GM23338 (cell line): ENCODE data around the gene CYP26B1. TPM values are rescaled to one million over a fixed set of nuclear protein-coding genes. Genes with fewer than 3 reads are reported as not detected.

Experiments
- ATAC-seq: fragments of 200-7000 bp; cut with Tn5 transposase; 3 replicates; pipeline ENCODE4 v1.9.1; 2020
- DNase-seq: peaks from one replicate; pipeline ENCODE4 v3.0.0-alpha.2; 2015; ENCODE audit warnings: low spot score
- H2AFZ ChIP-seq: fragments of 200-600 bp; sonication (generic); 2 replicates; pipeline ENCODE4 v1.8.0; 2016; ENCODE audit warnings: antibody characterized with exemption, mild to moderate bottlenecking, moderate library complexity
- H3F3A ChIP-seq: fragments of 200-600 bp; sonication (generic); replicated peaks from 2 replicates; pipeline ENCODE4 v1.8.0; 2017; ENCODE audit warnings: antibody characterized with exemption, mixed run types, low read depth
- H3K27ac ChIP-seq: fragments of 200-600 bp; sonication (generic); 2 replicates; pipeline ENCODE4 v1.6.1; 2016; ENCODE audit warnings: low read depth
- H3K27me3 ChIP-seq: fragments of 200-600 bp; sonication (generic); 2 replicates; pipeline ENCODE4 v1.8.0; 2016; ENCODE audit warnings: mild to moderate bottlenecking, mixed run types, moderate library complexity; ENCODE audit not compliant: insufficient read depth
- H3K36me3 ChIP-seq: fragments of 200-600 bp; sonication (generic); 2 replicates; pipeline ENCODE4 v1.8.0; 2016; ENCODE audit warnings: mild to moderate bottlenecking; ENCODE audit not compliant: insufficient read depth
- H3K4me1 ChIP-seq: fragments of 200-600 bp; sonication (generic); 2 replicates; pipeline ENCODE4 v1.8.0; 2016; ENCODE audit warnings: mild to moderate bottlenecking, moderate library complexity; ENCODE audit not compliant: insufficient read depth
- H3K4me2 ChIP-seq: fragments of 200-600 bp; sonication (generic); 2 replicates; pipeline ENCODE4 v1.7.1; 2017; ENCODE audit warnings: mixed run types
- H3K4me3 ChIP-seq: fragments of 200-600 bp; sonication (generic); 2 replicates; pipeline ENCODE4 v1.6.1; 2016; ENCODE audit warnings: mixed run types
- H3K79me2 ChIP-seq: fragments of 200-600 bp; sonication (generic); replicated peaks from 2 replicates; pipeline ENCODE4 v1.8.0; 2017; ENCODE audit warnings: mild to moderate bottlenecking; ENCODE audit not compliant: insufficient read depth
- H3K9me2 ChIP-seq: fragments of 200-600 bp; sonication (generic); 2 replicates; pipeline ENCODE4 v1.8.0; 2017; ENCODE audit not compliant: insufficient read depth
- H4K20me1 ChIP-seq: fragments of 200-600 bp; sonication (generic); replicated peaks from 2 replicates; pipeline ENCODE4 v1.8.0; 2017; ENCODE audit warnings: mild to moderate bottlenecking; ENCODE audit not compliant: insufficient read depth
- H3K27ac Mint-ChIP-seq: 2 replicates; pipeline ENCODE4 v1.8.0; 2020; ENCODE audit warnings: inconsistent platforms, mild to moderate bottlenecking, moderate library complexity, mixed read lengths
- H3K27me3 Mint-ChIP-seq: 3 replicates; pipeline ENCODE4 v1.8.0; 2022; ENCODE audit warnings: low read depth, mild to moderate bottlenecking, moderate library complexity, mixed read lengths, inconsistent platforms; ENCODE audit not compliant: insufficient read depth, poor library complexity
- H3K36me3 Mint-ChIP-seq: 3 replicates; pipeline ENCODE4 v1.8.0; 2021; ENCODE audit warnings: low read depth, mild to moderate bottlenecking, inconsistent platforms, moderate library complexity, mixed read lengths
- H3K4me1 Mint-ChIP-seq: 3 replicates; pipeline ENCODE4 v1.8.0; 2020; ENCODE audit warnings: mild to moderate bottlenecking, inconsistent platforms, mixed read lengths
- H3K4me3 Mint-ChIP-seq: 3 replicates; pipeline ENCODE4 v1.8.0; 2021; ENCODE audit warnings: moderate library complexity, mild to moderate bottlenecking, inconsistent platforms, mixed read lengths
- H3K9me3 Mint-ChIP-seq: 3 replicates; pipeline ENCODE4 v1.8.0; 2020; ENCODE audit warnings: moderate library complexity, mild to moderate bottlenecking, inconsistent platforms, mixed read lengths
- CREB1 ChIP-seq: fragments of 250-450 bp; sonication (Bioruptor Pico); IDR thresholded peaks from 2 replicates; pipeline ENCODE4 v1.5.0; 2020; ENCODE audit warnings: low read depth, mild to moderate bottlenecking, moderate library complexity
- EZH2 ChIP-seq: fragments of 200-600 bp; sonication (generic); IDR thresholded peaks from one replicate; pipeline ENCODE4 v1.8.0; 2017; ENCODE audit warnings: antibody characterized with exemption, mild to moderate bottlenecking, low read depth; ENCODE audit not compliant: unreplicated experiment
- JUNB ChIP-seq: IDR thresholded peaks from one replicate; pipeline ENCODE4 v1.6.1; 2016; ENCODE audit warnings: antibody characterized with exemption; ENCODE audit not compliant: unreplicated experiment
- NANOG ChIP-seq: IDR thresholded peaks from 2 replicates; pipeline ENCODE4 v1.6.1; 2016; ENCODE audit warnings: antibody characterized with exemption, borderline replicate concordance
- ZNF331 ChIP-seq: fragments of 250-450 bp; sonication (Bioruptor Pico); IDR thresholded peaks from 2 replicates; pipeline ENCODE4 v1.5.0; 2020; ENCODE audit warnings: low read depth, mild to moderate bottlenecking, moderate library complexity
- ZNF462 ChIP-seq: fragments of 250-450 bp; sonication (Bioruptor Pico); IDR thresholded peaks from 2 replicates; pipeline ENCODE4 v1.5.0; 2020; ENCODE audit warnings: mild to moderate bottlenecking, moderate library complexity
- polyA plus RNA-seq: library from polyadenylated mRNA; unstranded; fragments of >200 nt; fragmentation: Nextera tagmentation; extraction: Ambion mirVana; gene quantifications from 2 replicates; pipeline ENCODE4 v1.2.1, GENCODE V29; 2016
- total RNA-seq: library from RNA; depleted of rRNA; stranded (reverse); fragments of >200 nt; shearing (Covaris generic); gene quantifications from 2 replicates; pipeline ENCODE4 v1.2.3, GENCODE V29; 2014

The CYP26B1 gene
- total and polyA plus RNA-seq, 2 experiments from 2014 or later, result 0.05 to 0.31 TPM

GRCh38 chr2:72133721-72134407 is 13.8 kb downstream of the CYP26B1 start (continued):
- TF ChIP-seq JUNB, result no peak
- no peak for TF ChIP-seq NANOG
- no peak for TF ChIP-seq ZNF462
- no peak for TF ChIP-seq ZNF331 (CRISPR knock-in tag)
- no peak for TF ChIP-seq CREB1 (CRISPR knock-in tag)

GRCh38 chr2:72132981-72133720 is 14.5 kb downstream of the CYP26B1 start:
- Mint-ChIP-seq H3K27me3 (peaks cover 18% of the 10 kb centered on the region), H3K4me3 (no peak overlapping the region), H3K36me3 (no peaks in the 10 kb centered on the region), H3K27ac (no peak overlapping the region), H3K4me1 (peaks cover 27% of the 10 kb centered on the region), H3K9me3 (no peaks in the 10 kb centered on the region)
- Histone ChIP-seq H3K36me3 (no peaks in the 10 kb centered on the region), H3K27me3 (no peaks in the 10 kb centered on the region), H3F3A (no peaks in the 10 kb centered on the region), H3K4me1 (peaks cover 8% of the 10 kb centered on the region; the same call in 1 of the 2 replicates), H4K20me1 (no peaks in the 10 kb centered on the region), H3K9me2 (no peaks in the 10 kb centered on the region), H3K27ac (no peak overlapping the region), H3K4me2 (no peak overlapping the region), H3K4me3 (no peak overlapping the region), H2AFZ (no peak overlapping the region), H3K79me2 (no peaks in the 10 kb centered on the region)
- no peak for DNase-seq
- no peak for ATAC-seq
- TF ChIP-seq EZH2 (no peak), ZNF462 (no peak), JUNB (no peak)
